ENCODE results near the gene STK10.

- TF ChIP-seq CTCF (IDR thresholded peaks at IDR 0.05) (peak; percentile 80), TAF1 (IDR thresholded peaks at IDR 0.05; ENCODE audit: borderline replicate concordance, low read depth, low read length) (0 out of 2 replicates have a peak, but pooled peaks have one; percentile 16), NFIC (IDR thresholded peaks at IDR 0.05; ENCODE audit: borderline replicate concordance) (peak; percentile 35; the same call in 1 of the 2 replicates), NRF1 (IDR thresholded peaks at IDR 0.05; ENCODE audit: low read depth, low read length) (peak; percentile 44), SMC3 (IDR thresholded peaks at IDR 0.05; ENCODE audit: low read depth, low read length) (peak; percentile 91), POLR2AphosphoS5 (IDR thresholded peaks at IDR 0.05; ENCODE audit: low read depth, low read length) (no peak), SIN3A (IDR thresholded peaks at IDR 0.05; ENCODE audit: borderline replicate concordance, low read depth, low read length) (peak; percentile 68; the same call in 1 of the 2 replicates)
These were observed at the start of gene STK10 for GRCh38 chr5:172188033-172188892.
